Chondrocyte (in vitro differentiated cells): Measurements from ENCODE around the gene TENT5C. TPM values are rescaled to one million over a fixed set of nuclear protein-coding genes. Genes with fewer than 3 reads are reported as not detected.

Source experiments
- DNase-seq: peaks from one replicate; pipeline ENCODE4 v3.0.0; 2021; ENCODE audit warnings: mixed read lengths, low spot score
- H3K27ac Mint-ChIP-seq: one replicate; pipeline ENCODE4 v1.8.0; 2021; ENCODE audit warnings: mild to moderate bottlenecking, moderate library complexity, mixed read lengths; ENCODE audit not compliant: unreplicated experiment
- H3K27me3 Mint-ChIP-seq: 2 replicates; pipeline ENCODE4 v1.8.0; 2021; ENCODE audit warnings: low read depth, mixed read lengths
- H3K36me3 Mint-ChIP-seq: 2 replicates; pipeline ENCODE4 v1.8.0; 2021; ENCODE audit warnings: low read depth, mixed read lengths
- H3K4me1 Mint-ChIP-seq: 2 replicates; pipeline ENCODE4 v1.8.0; 2021; ENCODE audit warnings: low read depth, mild to moderate bottlenecking, mixed read lengths
- H3K4me3 Mint-ChIP-seq: one replicate; pipeline ENCODE4 v1.8.0; 2021; ENCODE audit warnings: mild to moderate bottlenecking, moderate library complexity, mixed read lengths; ENCODE audit not compliant: unreplicated experiment
- H3K9me3 Mint-ChIP-seq: 2 replicates; pipeline ENCODE4 v1.8.0; 2021; ENCODE audit warnings: low read depth, mixed read lengths
- CTCF ChIP-seq: fragments of 200-600 bp; sonication (generic); IDR thresholded peaks from 2 replicates; pipeline ENCODE4 v1.5.0; 2021; ENCODE audit warnings: antibody characterized with exemption, mild to moderate bottlenecking, moderate library complexity
- total RNA-seq: library from RNA; stranded (reverse); gene quantifications from 3 replicates; pipeline ENCODE4 v1.2.1, GENCODE V29; 2021

TENT5C gene
- total RNA-seq, 1 donor from 2014 or later: 0.20 TPM

GRCh38 chr1:117635805-117636204 is 30.0 kb downstream of the TENT5C start:
- Mint-ChIP-seq H3K9me3 (no peaks in the 10 kb centered on the region), H3K27ac (no peak overlapping the region), H3K36me3 (no peaks in the 10 kb centered on the region), H3K4me3 (no peak overlapping the region), H3K27me3 (peaks cover 11% of the 10 kb centered on the region), H3K4me1 (peaks cover 4% of the 10 kb centered on the region)
- DNase-seq: no peak
- TF ChIP-seq CTCF: no peak

DNA sequence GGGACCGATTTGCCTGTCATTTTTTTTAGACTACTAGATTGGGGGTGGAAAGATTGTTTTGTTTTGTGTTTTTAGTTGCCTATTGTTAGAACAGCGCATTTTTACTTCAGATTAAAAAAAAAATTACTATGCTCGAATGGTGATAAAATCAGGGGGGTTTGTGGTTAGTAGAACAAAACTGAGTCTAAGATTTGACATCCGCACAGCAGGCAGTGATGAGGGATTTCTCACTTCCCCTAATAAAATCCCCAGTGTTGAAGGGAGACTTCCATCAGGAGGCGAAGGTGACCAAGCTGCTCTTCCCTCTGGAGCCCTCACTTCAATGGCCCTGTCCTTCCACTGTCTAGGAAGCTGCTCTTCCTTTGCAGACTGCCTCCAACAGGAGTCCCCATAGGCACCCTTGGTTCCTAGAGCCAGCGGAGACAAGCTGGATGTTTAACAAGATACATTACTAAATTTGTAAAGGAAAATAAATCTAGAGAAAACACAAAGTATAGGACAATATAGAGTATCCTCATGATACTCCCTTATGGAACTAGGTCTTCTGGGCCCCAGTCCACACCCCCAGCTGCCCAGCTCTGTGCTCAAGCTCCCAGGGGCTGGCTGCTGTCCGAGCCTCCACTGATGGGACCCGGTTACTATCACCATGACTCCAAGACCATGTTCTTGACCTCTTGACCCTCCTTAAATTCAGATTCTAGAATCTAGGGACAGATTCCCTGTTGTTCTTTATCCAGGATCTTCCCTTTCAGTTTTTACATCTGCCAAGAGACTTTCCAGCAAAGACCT is 31.0 kb downstream of the TENT5C start:
- H3K27me3 Mint-ChIP-seq: peaks cover 11% of the 10 kb centered on the region

DNA sequence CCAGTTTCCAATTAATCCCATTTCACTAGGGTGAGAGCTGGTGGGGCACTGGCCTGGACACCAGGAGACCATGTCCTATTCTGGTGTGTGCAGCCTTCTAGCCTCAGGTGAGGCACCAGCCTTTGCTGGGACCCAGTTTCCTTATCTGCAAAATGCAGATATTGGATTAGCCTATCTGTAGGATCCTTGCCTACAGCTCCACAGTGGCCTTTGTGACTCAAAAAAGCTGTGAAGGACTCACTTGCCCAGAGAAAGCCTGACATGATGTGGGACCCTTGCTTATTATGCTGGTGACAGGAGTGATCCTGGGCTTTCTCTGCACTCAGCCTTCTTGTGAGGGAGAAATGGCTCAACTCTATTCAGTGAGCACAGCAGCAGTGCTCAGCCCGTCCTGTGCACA is 32.3 kb downstream of the TENT5C start:
- DNase-seq: no peak
- Mint-ChIP-seq H3K9me3 (no peaks in the 10 kb centered on the region), H3K4me3 (no peak overlapping the region), H3K27me3 (peaks cover 8% of the 10 kb centered on the region), H3K36me3 (no peaks in the 10 kb centered on the region), H3K27ac (no peak overlapping the region), H3K4me1 (no peaks in the 10 kb centered on the region)
- no peak for TF ChIP-seq CTCF

More for the DNA sequence above, 31.0 kb downstream of the TENT5C start:
- no peak overlapping the region for H3K27ac Mint-ChIP-seq
- no peaks in the 10 kb centered on the region for H3K36me3 Mint-ChIP-seq
- no peak overlapping the region for H3K4me3 Mint-ChIP-seq
- no peak for DNase-seq
- no peak for TF ChIP-seq CTCF
- H3K4me1 Mint-ChIP-seq: peaks cover 4% of the 10 kb centered on the region
- no peaks in the 10 kb centered on the region for H3K9me3 Mint-ChIP-seq

GRCh38 chr1:117638759-117639158 is 32.9 kb downstream of the TENT5C start:
- Mint-ChIP-seq H3K27me3 (peaks cover 8% of the 10 kb centered on the region), H3K4me3 (no peak overlapping the region), H3K36me3 (no peaks in the 10 kb centered on the region), H3K27ac (no peak overlapping the region), H3K9me3 (no peaks in the 10 kb centered on the region), H3K4me1 (no peaks in the 10 kb centered on the region)
- TF ChIP-seq CTCF: no peak
- DNase-seq: no peak

DNA sequence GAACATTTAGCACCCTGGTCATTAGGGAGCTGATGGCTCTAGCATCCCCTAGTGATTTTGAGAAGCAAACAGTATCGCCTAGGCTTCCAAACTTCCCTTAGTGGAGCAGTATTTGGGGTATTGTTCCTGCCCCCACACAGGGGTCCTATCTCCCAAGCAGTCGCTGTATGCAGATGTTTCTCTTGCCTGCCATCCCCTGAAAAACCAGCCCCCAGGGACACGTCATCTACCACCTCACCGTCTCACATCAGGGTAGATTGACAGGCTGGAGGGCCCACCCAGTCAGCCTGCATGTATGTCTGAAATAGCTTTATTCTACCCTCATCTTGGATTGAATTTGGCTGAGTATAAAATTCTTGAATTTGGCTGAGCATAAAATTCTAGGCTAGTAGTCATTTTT is 33.9 kb downstream of the TENT5C start:
- no peak for DNase-seq
- no peaks in the 10 kb centered on the region for H3K9me3 Mint-ChIP-seq
- peaks cover 10% of the 10 kb centered on the region for H3K27me3 Mint-ChIP-seq
- H3K27ac Mint-ChIP-seq: no peak overlapping the region
- no peak for TF ChIP-seq CTCF
- no peaks in the 10 kb centered on the region for H3K36me3 Mint-ChIP-seq
- H3K4me1 Mint-ChIP-seq: no peaks in the 10 kb centered on the region
- no peak overlapping the region for H3K4me3 Mint-ChIP-seq
